SIG-M5 treated with dmso at 0.1 percent for 504 hours (cell line): Measurements from ENCODE around the gene HOXB9.

Source experiments
- DNase-seq: peaks from one replicate; lab custom pipeline; 2025; ENCODE audit not compliant: unreplicated experiment; lab: John Stamatoyannopoulos, UW

Gene HOXB9

GRCh38 chr17:48639982-48640857 is 14.1 kb upstream of the HOXB9 start:
- no peak for DNase-seq

GRCh38 chr17:48639136-48639535 is 13.0 kb upstream of the HOXB9 start:
- no peak for DNase-seq

- DNase-seq: no peak
Observed at GRCh38 chr17:48637323-48638260, 11.4 kb upstream of the HOXB9 start.

GRCh38 chr17:48636177-48637018 is 10.2 kb upstream of the HOXB9 start:
- DNase-seq: peak; percentile 72

- no peak for DNase-seq
Observed at GRCh38 chr17:48634493-48635208, 8.5 kb upstream of the HOXB9 start.

- DNase-seq: no peak
Observed at GRCh38 chr17:48633266-48633677, 7.1 kb upstream of the HOXB9 start.

- DNase-seq: no peak
Observed at GRCh38 chr17:48632579-48633265, 6.6 kb upstream of the HOXB9 start.

- no peak for DNase-seq
Observed at GRCh38 chr17:48631693-48632578, 5.8 kb upstream of the HOXB9 start.

GRCh38 chr17:48630925-48631692 is 5.0 kb upstream of the HOXB9 start:
- DNase-seq: no peak

- DNase-seq: no peak
Observed at GRCh38 chr17:48630009-48630924, 4.1 kb upstream of the HOXB9 start.

- DNase-seq: no peak
Observed at GRCh38 chr17:48629411-48629759, 3.2 kb upstream of the HOXB9 start.

- peak; percentile 65 for DNase-seq
Observed at GRCh38 chr17:48628649-48629410, 2.7 kb upstream of the HOXB9 start.

GRCh38 chr17:48627623-48628521 is 1.7 kb upstream of the HOXB9 start:
- no peak for DNase-seq

GRCh38 chr17:48627118-48627597 is 1.0 kb upstream of the HOXB9 start:
- no peak for DNase-seq
